Neuronal stem cell (in vitro differentiated cells): ENCODE results near the gene AK9.

ENCODE experiments used
- DNase-seq: peaks from one replicate; pipeline ENCODE4 v3.0.0-alpha.2; 2013; ENCODE audit warnings: low spot score
- H2AFZ ChIP-seq: one replicate; pipeline ENCODE4 v1.6.1; 2013; ENCODE audit warnings: mild to moderate bottlenecking, low read length, inconsistent platforms
- H2AK5ac ChIP-seq: 2 replicates; pipeline ENCODE4 v1.6.1; 2013; ENCODE audit warnings: low read depth, mild to moderate bottlenecking, inconsistent platforms, low read length, moderate library complexity, mixed read lengths
- H2BK120ac ChIP-seq: 2 replicates; pipeline ENCODE4 v1.6.1; 2013; ENCODE audit warnings: low read depth, mild to moderate bottlenecking, inconsistent platforms, low read length, moderate library complexity, mixed read lengths
- H2BK12ac ChIP-seq: one replicate; pipeline ENCODE4 v1.6.1; 2013; ENCODE audit warnings: low read length, inconsistent platforms
- H2BK15ac ChIP-seq: 2 replicates; pipeline ENCODE4 v1.6.1; 2013; ENCODE audit warnings: mild to moderate bottlenecking, low read length, inconsistent platforms, mixed read lengths
- H2BK5ac ChIP-seq: one replicate; pipeline ENCODE4 v1.6.1; 2013; ENCODE audit warnings: inconsistent platforms, mild to moderate bottlenecking, low read length, moderate library complexity
- H3K14ac ChIP-seq: one replicate; pipeline ENCODE4 v1.6.1; 2013; ENCODE audit warnings: low read length, inconsistent platforms
- H3K18ac ChIP-seq: 2 replicates; pipeline ENCODE4 v1.6.1; 2013; ENCODE audit warnings: low read length, inconsistent platforms
- H3K23ac ChIP-seq: 2 replicates; pipeline ENCODE4 v1.6.1; 2013; ENCODE audit warnings: low read depth, mild to moderate bottlenecking, mixed read lengths, low read length, inconsistent platforms; ENCODE audit not compliant: poor library complexity
- H3K27ac ChIP-seq: replicated peaks from 3 replicates; pipeline ENCODE4 v1.5.1; 2013; ENCODE audit warnings: low read length, inconsistent platforms
- H3K27me3 ChIP-seq, 3 experiments: 2 replicates each; pipeline ENCODE4 v1.6.1; 2013; ENCODE audit warnings: low read length in 3 of 3, mild to moderate bottlenecking in 2 of 3, inconsistent platforms in 1 of 3, low read depth in 1 of 3, mixed read lengths in 1 of 3, moderate library complexity in 1 of 3; ENCODE audit not compliant: control insufficient read depth in 3 of 3, insufficient read depth in 3 of 3
- H3K36me3 ChIP-seq, 2 donors: replicated peaks in 1 of 2; 2 replicates each; pipeline ENCODE4 v1.6.1; 2013; ENCODE audit warnings: low read length in 2 of 2; ENCODE audit not compliant: control insufficient read depth in 2 of 2, insufficient read depth in 2 of 2
- H3K4ac ChIP-seq: 2 replicates; pipeline ENCODE4 v1.6.1; 2013; ENCODE audit warnings: inconsistent platforms, mild to moderate bottlenecking, low read length, moderate library complexity
- H3K4me1 ChIP-seq, 2 donors: 1 replicate in 1 of 2; 2 replicates in 1 of 2; pipeline ENCODE4 v1.6.1; 2013; ENCODE audit warnings: low read length in 2 of 2, low read depth in 1 of 2; ENCODE audit not compliant: control insufficient read depth in 2 of 2, insufficient read depth in 1 of 2
- H3K4me2 ChIP-seq: one replicate; pipeline ENCODE4 v1.6.1; 2013; ENCODE audit warnings: mild to moderate bottlenecking, low read length, inconsistent platforms; ENCODE audit not compliant: insufficient read depth, poor library complexity, severe bottlenecking
- H3K4me3 ChIP-seq, 2 donors: 2 replicates each; pipeline ENCODE4 v1.5.1; 2013; ENCODE audit warnings: low read length in 2 of 2, mild to moderate bottlenecking in 2 of 2, inconsistent platforms in 1 of 2, moderate library complexity in 1 of 2
- H3K79me1 ChIP-seq: one replicate; pipeline ENCODE4 v1.6.1; 2013; ENCODE audit warnings: low read depth, mild to moderate bottlenecking, inconsistent platforms, low read length, moderate library complexity
- H3K9ac ChIP-seq: one replicate; pipeline ENCODE4 v1.6.1; 2013; ENCODE audit warnings: mild to moderate bottlenecking, low read depth, low read length, inconsistent platforms; ENCODE audit not compliant: poor library complexity
- H3K9me3 ChIP-seq, 2 donors: replicated peaks in 1 of 2; 2 replicates each; pipeline versions ENCODE3 to v1.6.1; 2013; ENCODE audit warnings: low read length in 2 of 2, mild to moderate bottlenecking in 2 of 2, inconsistent platforms in 1 of 2, low read depth in 1 of 2, mixed read lengths in 1 of 2, moderate library complexity in 1 of 2; ENCODE audit not compliant: control insufficient read depth in 2 of 2, insufficient read depth in 1 of 2
- H4K8ac ChIP-seq: one replicate; pipeline ENCODE4 v1.6.1; 2013; ENCODE audit warnings: low read depth, mild to moderate bottlenecking, inconsistent platforms, low read length, moderate library complexity
- H4K91ac ChIP-seq: one replicate; pipeline ENCODE4 v1.6.1; 2013; ENCODE audit warnings: low read length, low read depth, mild to moderate bottlenecking, inconsistent platforms; ENCODE audit not compliant: poor library complexity
- WGBS, 2 donors: extraction: QIAGEN DNeasy Blood & Tissue Kit; methylation state at CpG; one replicate each; pipeline ENCODE4 v1.1.7; 2013; ENCODE audit warnings: missing lambda C conversion rate in 2 of 2, mixed read lengths in 1 of 2; ENCODE audit not compliant: insufficient read length in 2 of 2, insufficient replicate concordance in 1 of 2; ENCODE audit errors: extremely low coverage in 2 of 2; 5-methylcytosine and 5-hydroxymethylcytosine counted together

Gene AK9

DNA sequence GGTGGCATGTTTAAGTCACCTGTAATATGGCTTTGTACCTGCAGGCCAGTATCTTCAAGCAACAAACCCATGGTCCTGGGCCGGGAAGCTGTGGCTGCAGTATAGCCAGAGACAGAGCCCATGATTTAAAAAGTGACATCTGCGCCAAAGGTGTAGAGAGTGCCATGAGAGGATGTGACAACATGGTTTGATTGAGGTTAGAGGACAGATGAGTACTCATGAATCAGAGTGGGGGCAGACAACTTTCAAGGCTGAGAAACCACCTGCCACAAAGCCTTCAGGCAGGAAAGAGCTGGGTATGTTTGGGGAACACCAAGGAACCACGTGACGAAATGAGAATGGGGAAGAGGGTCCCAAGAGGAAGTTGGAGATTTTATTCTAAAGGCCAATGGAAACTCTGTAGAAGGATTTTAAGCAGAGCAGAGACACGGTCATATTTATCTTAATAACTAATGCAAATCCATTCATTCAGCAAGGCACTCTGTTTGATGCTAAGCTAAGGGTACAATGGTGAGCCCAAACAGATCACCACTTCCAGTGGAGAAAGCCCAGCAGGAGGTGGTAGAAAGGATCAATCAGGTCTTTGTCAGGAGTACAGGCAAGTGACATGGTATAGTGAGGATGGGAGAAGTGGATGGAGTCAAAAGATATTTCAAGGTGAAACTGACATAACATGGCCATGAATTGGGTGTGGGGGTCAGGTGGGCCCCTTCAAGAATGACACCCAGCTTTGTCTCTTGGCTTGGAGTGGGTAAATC lies 232.0 kb downstream of the AK9 start:
- DNase-seq, result no peak
- peaks cover 0 to 3% of the 10 kb centered on the region in 2 donors for H3K9me3 ChIP-seq
- no peak overlapping the region for H4K91ac ChIP-seq
- H2BK5ac ChIP-seq, result no peak overlapping the region
- no peak overlapping the region for H3K23ac ChIP-seq
- no CpG with 5 or more reads among the region's 5 CpGs for WGBS, 2 donors
- no peak overlapping the region for H3K14ac ChIP-seq
- H3K27ac ChIP-seq, result no peak overlapping the region
- H3K18ac ChIP-seq, result no peak overlapping the region
- H3K4me1 ChIP-seq, result peaks cover 8 to 13% of the 10 kb centered on the region in 2 donors
- H2BK15ac ChIP-seq, result no peak overlapping the region
- no peak overlapping the region for H2BK12ac ChIP-seq
- H2AK5ac ChIP-seq, result no peak overlapping the region
- peaks cover 2% of the 10 kb centered on the region for H3K79me1 ChIP-seq
- H3K4me2 ChIP-seq, result no peak overlapping the region
- H2AFZ ChIP-seq, result no peak overlapping the region
- H3K4ac ChIP-seq, result no peak overlapping the region
- no peak overlapping the region for H2BK120ac ChIP-seq
- H3K27me3 ChIP-seq, result no peaks in the 10 kb centered on the region
- H3K4me3 ChIP-seq, result no peak overlapping the region
- H4K8ac ChIP-seq, result no peak overlapping the region
- H3K36me3 ChIP-seq, result peaks cover 2 to 29% of the 10 kb centered on the region in 2 donors
- no peak overlapping the region for H3K9ac ChIP-seq

DNA sequence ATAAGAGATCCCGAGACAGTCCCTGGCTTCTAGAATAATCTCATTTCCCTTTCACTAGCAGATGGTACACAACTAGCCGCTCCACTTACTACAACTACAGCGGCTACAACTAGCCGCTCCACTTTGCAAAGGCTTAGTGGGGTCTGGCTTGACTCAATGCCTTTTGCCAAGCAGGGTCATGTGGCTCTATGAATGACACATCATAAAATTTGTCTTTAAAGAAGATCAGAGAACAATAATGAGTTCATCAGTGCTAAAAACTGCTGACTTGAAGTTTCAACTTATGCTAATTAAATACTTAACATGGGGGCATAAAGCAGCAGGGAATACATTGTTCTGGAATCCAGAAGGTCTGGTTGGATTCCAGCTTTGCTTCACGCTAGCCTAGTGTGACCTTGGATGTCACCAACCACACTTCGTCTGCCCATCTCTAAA lies 233.4 kb downstream of the AK9 start:
- no peak overlapping the region for H2AFZ ChIP-seq
- no peak overlapping the region for H2BK120ac ChIP-seq
- peaks cover 5 to 23% of the 10 kb centered on the region in 2 donors for H3K36me3 ChIP-seq
- H3K4me2 ChIP-seq, result no peak overlapping the region
- no peak for DNase-seq
- H4K91ac ChIP-seq, result no peak overlapping the region
- H3K4me3 ChIP-seq, result no peak overlapping the region
- H3K9ac ChIP-seq, result no peak overlapping the region
- no peak overlapping the region for H3K4ac ChIP-seq
- H3K79me1 ChIP-seq, result peaks cover 9% of the 10 kb centered on the region
- H2BK15ac ChIP-seq, result no peak overlapping the region
- no peak overlapping the region for H2BK12ac ChIP-seq
- WGBS, 2 donors, result no CpG with 5 or more reads among the region's 6 CpGs
- H2AK5ac ChIP-seq, result no peak overlapping the region
- peaks cover 8 to 16% of the 10 kb centered on the region in 2 donors for H3K4me1 ChIP-seq
- H3K27ac ChIP-seq, result no peak overlapping the region
- H3K9me3 ChIP-seq, result peaks cover 0 to 3% of the 10 kb centered on the region in 2 donors
- H2BK5ac ChIP-seq, result no peak overlapping the region
- no peak overlapping the region for H3K14ac ChIP-seq
- H4K8ac ChIP-seq, result no peak overlapping the region
- H3K23ac ChIP-seq, result no peak overlapping the region
- no peak overlapping the region for H3K18ac ChIP-seq
- H3K27me3 ChIP-seq, result no peaks in the 10 kb centered on the region

DNA sequence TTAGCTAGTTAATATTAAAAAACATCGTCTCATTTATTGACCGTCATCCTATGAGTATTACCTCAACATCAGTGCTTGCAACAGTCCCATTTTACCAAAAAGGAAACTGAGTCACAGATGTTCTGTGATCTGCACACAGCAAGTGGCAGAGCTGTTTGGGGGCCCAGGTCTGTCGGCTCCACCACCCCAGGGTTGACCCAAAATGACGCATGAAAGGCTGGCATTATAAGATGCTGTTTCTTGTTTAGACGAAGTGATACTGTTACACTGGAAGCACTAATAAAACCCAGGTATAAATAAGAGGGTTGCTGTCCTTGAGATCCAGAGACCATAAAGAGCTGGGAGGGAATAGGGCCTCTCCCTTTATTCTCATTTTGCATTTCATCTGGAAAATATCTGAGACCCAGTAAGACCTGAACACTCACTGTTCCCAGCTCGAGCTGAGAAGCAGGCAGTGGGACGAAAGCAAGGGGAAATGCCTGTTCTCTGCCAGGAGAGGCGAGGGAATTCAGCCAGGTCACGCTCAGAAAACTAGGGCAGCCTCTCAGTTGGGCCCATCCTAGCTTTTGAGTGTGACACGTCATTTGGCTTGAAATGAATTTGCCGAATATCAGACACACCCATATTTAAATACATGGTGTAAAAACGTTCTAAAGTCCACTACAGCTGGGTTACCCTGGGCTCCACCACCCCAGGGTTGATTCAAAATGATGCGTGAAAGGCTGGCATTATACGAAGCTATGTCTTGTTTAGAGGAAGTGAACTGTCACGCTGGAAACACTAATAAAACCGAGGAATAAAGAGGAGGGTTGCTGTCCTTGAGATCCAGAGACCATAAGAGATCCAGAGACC lies 234.1 kb downstream of the AK9 start:
- Histone ChIP-seq H3K79me1 (peaks cover 9% of the 10 kb centered on the region), H3K4me2 (peak overlapping the region; percentile 81), H4K8ac (no peak overlapping the region), H2BK12ac (no peak overlapping the region), H2AK5ac (no peak overlapping the region), H2AFZ (no peak overlapping the region), H3K27ac (no peak overlapping the region), H3K27me3 (no peaks in the 10 kb centered on the region), H3K4ac (no peak overlapping the region), H3K4me3 (peak overlapping the region in 1 of 2 donors; percentile 96), H3K4me1 (peaks cover 8 to 16% of the 10 kb centered on the region in 2 donors), H3K18ac (no peak overlapping the region), H3K9ac (no peak overlapping the region), H4K91ac (no peak overlapping the region), H3K23ac (no peak overlapping the region), H2BK15ac (no peak overlapping the region), H3K36me3 (peaks cover 8 to 23% of the 10 kb centered on the region in 2 donors), H3K9me3 (peaks cover 0 to 3% of the 10 kb centered on the region in 2 donors), H2BK5ac (no peak overlapping the region), H3K14ac (no peak overlapping the region), H2BK120ac (no peak overlapping the region)
- WGBS, 2 donors, result no CpG with 5 or more reads among the region's 16 CpGs
- DNase-seq, result no peak

- peak; percentile 66 for DNase-seq
- Histone ChIP-seq H3K27me3 (no peaks in the 10 kb centered on the region), H2AFZ (peak overlapping the region; percentile 99), H3K18ac (peak overlapping the region; percentile 97), H2BK15ac (peak overlapping the region; percentile 65), H3K23ac (peak overlapping the region; percentile 43), H3K9me3 (no peaks in the 10 kb centered on the region), H2BK5ac (peak overlapping the region; percentile 79), H3K4me1 (peaks cover 8 to 18% of the 10 kb centered on the region in 2 donors), H3K9ac (peak overlapping the region; percentile 94), H3K27ac (peak overlapping the region; percentile 72), H4K91ac (no peak overlapping the region), H3K79me1 (peaks cover 9% of the 10 kb centered on the region), H2AK5ac (no peak overlapping the region), H3K36me3 (peaks cover 12 to 21% of the 10 kb centered on the region in 2 donors), H3K4me3 (peak overlapping the region; percentile 82 to 96), H3K4ac (no peak overlapping the region), H2BK120ac (no peak overlapping the region), H4K8ac (no peak overlapping the region), H3K4me2 (peak overlapping the region; percentile 81), H3K14ac (no peak overlapping the region), H2BK12ac (peak overlapping the region; percentile 24)
- WGBS, 2 donors, result no CpG with 5 or more reads among the region's 38 CpGs
These were observed 234.9 kb downstream of the AK9 start for GRCh38 chr6:109456111-109456583.
